Measurements from ENCODE around the gene PYGO2.
"Not testable (repeated sequence)": the region's sequence is repeated elsewhere in the genome, so short reads cannot be mapped to it uniquely, and the experiment has no call there.

The PYGO2 gene

GRCh38 chr1:154977762-154978161, 16.2 kb upstream of the PYGO2 start:
- DNase-seq, result not testable (repeated sequence)

DNA sequence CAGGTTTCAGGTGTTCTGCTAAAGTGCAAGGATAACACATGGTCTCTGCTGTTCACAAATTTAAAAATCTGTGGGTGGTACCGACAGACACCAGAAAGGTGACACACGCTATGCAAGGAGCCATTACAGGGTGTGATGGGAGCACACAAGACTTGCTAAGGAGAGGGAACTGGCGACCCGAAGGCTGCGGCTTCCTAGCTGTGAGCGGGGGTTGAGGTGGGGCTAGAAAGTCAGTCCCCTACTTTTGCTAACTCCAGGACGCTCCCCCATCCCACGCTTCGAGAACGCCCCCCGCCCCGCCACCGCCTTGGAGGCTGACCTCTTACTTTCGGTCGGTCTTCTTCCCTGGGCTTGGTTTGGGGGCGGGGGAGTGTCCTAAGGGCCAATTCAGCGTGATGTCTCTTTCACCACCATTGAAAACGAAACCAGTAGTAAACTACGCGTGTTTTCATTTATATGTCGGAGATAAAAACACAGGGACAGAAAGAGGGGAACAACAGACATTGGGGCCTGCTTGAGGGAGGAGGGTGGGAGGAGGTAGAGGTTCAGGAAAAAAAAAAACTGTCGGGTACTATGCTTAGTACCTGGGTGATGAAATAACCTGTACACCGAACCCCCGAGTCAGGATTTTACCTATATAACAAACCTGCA, 14.0 kb upstream of the PYGO2 start:
- DNase-seq, result peak; percentile 51

GRCh38 chr1:154974808-154975408, 13.3 kb upstream of the PYGO2 start:
- peak; percentile 90 for DNase-seq

- DNase-seq, result peak; percentile 100
These were observed 12.7 kb upstream of the PYGO2 start, which contains the start of gene CKS1B for GRCh38 chr1:154974102-154974807. Gene CKS1B (plus strand): TSS chr1:154974681. CDS start chr1:154974746, 65 bp downstream.

- peak; percentile 97 for DNase-seq
These were observed 11.9 kb upstream of the PYGO2 start for GRCh38 chr1:154973344-154974101.

DNA sequence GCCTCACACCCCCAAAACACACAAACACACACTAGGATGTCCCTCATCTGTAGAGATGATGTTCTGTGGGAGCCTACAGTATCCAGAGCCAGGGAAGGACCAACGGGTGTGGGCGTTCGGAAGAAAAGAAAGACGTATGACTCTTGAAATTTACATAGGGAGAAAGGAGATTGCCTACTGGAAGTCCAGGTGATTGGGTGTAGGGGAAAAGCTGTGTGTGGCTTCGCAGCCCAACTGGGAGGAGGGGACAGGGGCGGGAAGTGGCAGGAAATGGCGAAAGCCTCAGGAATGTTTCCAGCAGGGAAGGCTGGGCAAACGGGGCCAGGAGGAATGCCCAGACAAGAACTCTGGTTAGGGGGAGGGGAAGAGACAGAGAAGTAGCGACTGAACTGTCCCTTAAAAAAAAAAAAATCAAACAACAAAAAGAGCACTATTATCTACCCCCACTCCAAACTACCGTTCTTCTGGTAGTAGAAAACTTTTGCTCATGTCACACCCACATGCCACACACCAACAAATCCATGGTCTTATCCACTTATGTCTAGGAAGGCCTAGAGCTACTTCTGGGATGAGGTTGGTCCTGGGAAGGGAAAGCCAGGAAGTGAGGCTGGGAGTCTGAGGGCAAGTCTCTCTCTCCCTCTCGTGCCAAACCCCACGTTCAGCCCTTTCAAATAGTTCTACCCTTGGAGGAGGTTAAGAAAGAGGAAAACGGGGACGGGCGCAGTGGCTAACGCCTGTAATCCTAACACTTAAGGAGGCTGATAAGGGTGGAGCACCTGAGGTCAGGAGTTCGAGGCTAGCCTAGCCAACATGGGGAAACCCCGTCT, 11.1 kb upstream of the PYGO2 start:
- DNase-seq, result peak; percentile 94

DNA sequence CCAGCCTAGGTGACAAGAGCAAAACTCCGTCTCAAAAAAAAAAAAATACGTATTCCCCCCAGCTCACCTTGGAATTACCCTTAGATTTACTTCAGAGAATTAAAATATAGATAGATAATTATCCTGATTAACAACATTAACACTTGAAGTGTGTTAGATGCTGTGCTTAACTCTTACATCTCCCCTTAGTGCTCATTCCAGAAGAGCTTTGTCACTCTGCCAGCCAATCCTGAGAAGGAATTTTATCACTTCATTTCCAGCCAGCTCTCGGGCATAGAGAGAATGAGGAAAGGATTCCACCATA, 10.6 kb upstream of the PYGO2 start:
- DNase-seq, result peak; percentile 87

DNA sequence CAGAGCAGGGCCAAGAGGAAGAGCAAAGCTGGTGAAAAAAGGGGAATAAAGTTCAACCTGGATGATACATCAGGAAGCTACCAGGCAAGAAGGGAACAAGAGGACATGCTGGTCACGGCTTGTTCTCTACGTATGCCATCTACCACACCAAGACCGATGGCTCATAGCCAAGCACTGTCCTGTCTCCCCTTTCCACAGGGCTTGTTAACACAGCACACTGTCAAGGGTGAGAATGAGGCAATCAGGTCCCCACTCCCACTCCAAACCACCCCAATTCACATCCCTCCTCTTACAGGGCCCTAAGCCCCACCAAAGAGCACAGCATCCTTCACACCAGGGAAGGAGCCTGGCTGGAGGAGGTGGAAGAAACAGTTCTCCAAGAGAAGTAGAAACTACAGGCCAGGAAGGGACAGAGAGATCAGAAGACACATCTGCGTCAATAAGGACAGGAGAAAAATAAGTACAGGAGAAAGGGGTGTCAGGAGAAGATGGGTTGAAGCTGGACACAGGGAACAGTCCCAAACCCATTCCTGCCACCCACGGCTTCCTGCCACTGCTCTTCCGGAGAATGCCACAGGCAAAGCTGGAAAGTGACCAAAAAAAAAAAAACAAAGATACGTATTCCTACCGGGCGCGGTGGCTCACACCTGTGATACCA, 9.9 kb upstream of the PYGO2 start:
- DNase-seq, result no peak

DNA sequence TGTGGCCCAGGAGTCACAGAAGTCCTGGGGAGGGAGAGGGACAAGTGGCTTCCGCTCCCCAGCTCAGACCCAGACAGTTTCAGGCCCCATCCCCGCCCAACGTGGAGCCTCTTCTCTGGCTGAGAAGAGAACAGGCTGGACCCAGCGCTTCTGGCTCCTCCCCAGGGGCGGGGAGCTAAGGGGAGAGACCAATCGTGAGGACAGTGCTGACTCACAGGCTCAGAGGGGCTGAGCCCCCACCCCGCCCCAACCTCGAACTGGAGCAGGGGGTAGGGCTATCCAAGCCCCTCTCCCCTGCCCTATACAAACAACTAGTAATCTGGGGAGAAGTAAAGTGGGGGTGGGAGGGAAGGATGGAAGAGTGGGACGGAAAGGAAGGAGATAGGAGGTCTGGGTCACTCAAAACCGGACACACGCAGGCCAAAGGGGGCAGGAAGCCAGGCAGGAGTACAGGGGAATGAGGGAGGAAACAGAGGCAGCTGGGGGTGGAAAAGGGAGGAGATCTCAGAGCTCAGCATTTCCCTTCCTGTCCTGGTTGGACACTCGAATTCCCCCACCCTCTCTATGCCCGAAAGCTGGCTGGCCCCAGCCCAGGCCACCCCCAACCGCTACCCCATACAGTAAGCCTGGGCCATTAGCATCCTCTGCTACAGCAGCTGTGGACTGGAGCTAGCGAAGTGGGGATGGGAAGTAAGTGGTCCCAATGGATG, 9.2 kb upstream of the PYGO2 start, which contains the start of gene SHC1:
SHC1 (minus strand) TSS at position 117 of the 710 bp plus-strand sequence. CDS start 221 bp downstream, outside the sequence.
- DNase-seq, result peak; percentile 96

- DNase-seq, result no peak
These were observed 8.4 kb upstream of the PYGO2 start for GRCh38 chr1:154969860-154970452.

DNA sequence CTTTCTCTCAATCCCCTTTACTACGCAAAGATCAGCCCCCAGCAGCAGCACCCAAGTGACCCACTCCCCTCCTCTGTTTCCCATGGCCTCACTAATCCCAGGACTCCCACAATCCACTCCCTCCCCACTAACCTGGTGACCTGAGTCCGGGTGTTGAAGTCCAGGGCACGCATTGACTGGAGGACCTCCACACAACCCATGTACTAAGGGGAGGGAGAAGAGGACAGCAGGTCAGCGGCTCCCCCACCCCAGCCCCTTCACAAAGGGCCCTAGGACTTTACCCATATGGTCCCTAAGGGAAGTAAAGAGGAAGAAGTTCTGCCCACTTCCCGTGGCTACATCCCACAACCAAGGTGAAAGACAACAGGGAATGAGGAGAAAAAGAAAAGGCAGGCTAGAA, 7.7 kb upstream of the PYGO2 start:
- DNase-seq, result no peak

- no peak for DNase-seq
These were observed 7.1 kb upstream of the PYGO2 start for GRCh38 chr1:154968731-154969130.

- DNase-seq, result no peak
These were observed 5.9 kb upstream of the PYGO2 start for GRCh38 chr1:154967331-154967950.

DNA sequence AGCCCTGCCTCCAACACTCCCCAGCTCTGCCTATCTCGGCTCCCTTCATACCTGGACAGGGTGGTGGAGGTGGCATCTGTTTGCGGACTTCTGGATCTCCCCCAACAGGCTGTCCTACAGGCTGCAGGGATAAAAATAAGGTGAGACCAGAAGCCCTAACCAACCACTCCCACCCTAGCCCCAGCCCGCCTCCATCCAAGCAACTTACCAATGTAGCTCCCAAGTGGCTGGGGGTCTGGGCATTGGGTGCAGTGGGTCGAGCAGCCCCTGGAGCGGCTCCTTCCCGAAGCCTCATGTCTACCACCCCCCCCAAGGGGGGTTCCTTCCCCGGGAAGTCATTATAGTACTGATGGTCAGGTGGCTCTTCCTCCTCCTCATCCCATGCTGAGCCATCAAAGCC, 4.5 kb upstream of the PYGO2 start:
- DNase-seq, result no peak

- DNase-seq, result no peak
These were observed 2.8 kb upstream of the PYGO2 start for GRCh38 chr1:154964359-154964758.

DNA sequence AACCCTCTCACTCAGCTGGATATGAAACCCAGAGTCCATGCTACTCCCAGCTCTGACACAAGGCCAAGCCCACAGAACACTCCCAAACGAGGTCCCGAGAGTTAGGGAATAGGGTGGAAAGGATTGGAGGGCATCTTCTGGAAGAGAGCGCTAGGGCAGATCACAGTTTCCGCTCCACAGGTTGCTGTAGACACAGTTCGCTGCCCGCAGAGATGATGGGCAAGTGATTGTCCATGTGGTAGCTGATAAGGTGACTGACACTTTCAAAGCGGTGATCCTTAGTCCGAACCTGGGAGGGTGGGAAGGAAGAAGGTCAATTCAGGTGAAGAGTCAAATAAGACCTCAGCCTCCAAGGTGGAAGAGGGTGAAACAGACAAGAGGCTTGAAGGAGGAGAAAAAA, 2.1 kb upstream of the PYGO2 start:
- no peak for DNase-seq

DNA sequence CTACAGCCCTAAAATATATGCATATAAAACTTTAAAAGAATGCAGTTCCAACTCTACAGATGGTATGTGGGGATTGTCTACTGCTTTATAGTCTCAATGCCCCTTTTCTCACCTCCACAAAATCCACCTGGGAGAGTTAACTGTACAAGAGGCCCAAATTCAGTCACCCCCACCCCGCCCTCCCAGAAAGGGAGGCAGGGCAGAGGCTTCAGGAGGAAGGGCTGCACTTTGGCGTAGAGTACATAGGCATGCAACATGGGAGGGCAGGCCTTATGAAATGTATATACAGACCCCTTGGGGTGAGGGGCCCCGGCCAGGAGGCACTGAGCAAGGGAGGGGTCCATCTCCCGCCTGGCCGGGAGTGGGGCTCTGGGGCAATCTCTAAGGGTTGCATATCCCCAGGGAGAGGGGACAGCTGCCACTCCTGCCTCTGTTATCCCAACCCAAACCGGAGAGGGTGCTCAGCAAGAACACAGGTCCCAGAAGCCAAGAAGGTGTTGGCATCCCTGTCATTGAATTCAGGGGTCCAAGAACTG, 1.3 kb upstream of the PYGO2 start:
- DNase-seq, result no peak

DNA sequence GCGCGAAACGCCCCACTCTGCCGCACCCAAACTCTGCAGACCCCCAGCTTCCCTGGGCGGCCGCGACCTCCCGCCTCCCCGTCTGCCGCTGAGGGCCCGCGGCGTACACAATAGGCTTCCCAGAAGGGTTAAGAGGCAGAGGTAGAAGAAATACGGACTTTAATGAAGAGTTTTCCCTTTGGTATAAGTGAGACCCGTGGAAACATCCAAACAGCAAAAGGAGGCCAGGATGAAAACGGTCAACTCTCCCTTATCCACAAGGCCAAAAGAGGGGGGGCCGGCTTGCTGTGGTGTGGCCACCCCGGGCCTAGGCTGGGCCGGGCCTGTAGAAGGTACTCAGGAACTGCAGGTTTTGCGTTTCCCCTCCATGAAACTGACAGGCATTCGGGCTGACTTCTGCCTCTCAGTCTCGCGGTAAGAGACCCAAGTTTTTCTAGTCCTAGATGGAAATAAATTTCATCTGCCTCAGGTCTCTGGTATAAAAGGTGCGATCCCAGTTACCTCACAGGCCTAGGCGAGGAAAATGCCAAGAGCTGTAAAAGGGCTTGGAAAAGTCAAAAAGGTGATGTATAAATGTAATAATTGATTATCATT, 671 bp upstream of the PYGO2 start:
- DNase-seq, result no peak

DNA sequence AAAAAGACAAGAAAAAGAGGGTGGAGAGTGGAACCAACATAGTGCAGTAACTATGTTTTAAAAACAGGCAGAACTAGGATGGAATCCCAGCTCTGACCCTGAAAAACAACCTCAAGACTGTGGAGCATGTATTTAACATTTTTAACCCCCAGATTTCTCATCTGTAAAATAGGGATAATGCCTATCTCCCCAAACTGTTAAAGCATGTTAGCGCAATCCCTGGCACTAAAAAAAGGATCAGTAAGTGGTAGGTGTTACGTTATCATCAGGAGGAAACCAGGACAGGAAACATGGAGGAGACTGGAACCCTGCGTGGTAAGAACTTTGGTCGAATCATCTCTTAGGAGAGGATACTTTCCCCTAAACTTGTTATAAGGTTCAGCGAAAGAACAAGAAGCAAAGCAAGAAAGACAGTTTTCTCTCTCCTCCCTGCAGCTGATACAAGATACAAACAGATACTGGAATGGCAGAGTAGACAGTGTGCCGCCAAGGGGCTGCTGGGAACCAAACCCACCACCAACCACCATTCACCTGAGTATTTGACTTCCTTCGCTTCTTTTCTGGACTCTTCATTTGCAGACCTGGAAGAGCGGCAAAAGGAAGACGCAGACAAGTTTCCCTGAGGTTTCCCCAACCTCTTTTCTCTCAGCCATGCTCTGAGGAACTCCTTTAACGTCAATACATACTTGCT, 991 bp downstream of the PYGO2 start:
- no peak for DNase-seq

Data from NCI-H226 (cell line).